Mesenteric fat pad (tissue), 1 donor: ENCODE data around the gene CCDC187. TPM values are rescaled to one million over a fixed set of nuclear protein-coding genes. Genes with fewer than 3 reads are reported as not detected.

Experiments
- DNase-seq: peaks from one replicate; pipeline ENCODE4 v3.0.0-alpha.2; 2020; ENCODE audit warnings: low spot score
- total RNA-seq: library from RNA; stranded (reverse); fragmentation: NEBNext Ultra II Directional; extraction: Animal tissue kit (Norgen Biotek cat#: 25700); gene quantifications from one replicate; pipeline ENCODE4 v1.2.1, GENCODE V29; 2021
- donor health status: DM: yes; HTN: yes; CAD: no.

The CCDC187 gene
- total RNA-seq, 1 donor from 2014 or later: not detected

DNA sequence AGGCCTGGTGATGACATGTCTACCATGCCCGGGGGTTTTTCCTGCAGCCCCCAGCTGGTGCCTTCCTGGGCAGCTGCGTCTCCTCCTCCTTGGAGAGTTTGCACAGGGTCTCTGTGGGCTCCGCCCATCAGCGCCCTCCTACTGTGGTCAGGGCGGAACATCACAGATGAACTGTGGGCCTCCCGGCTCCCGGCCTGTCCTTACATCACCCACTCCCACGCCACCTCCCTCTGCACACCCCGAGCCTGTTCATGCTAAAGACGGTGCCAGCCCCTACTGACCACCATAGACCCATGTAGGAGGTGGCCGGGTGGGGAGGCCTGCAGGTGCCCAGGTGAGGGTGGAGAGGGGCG lies 36.0 kb upstream of the CCDC187 start:
- DNase-seq: no peak

DNA sequence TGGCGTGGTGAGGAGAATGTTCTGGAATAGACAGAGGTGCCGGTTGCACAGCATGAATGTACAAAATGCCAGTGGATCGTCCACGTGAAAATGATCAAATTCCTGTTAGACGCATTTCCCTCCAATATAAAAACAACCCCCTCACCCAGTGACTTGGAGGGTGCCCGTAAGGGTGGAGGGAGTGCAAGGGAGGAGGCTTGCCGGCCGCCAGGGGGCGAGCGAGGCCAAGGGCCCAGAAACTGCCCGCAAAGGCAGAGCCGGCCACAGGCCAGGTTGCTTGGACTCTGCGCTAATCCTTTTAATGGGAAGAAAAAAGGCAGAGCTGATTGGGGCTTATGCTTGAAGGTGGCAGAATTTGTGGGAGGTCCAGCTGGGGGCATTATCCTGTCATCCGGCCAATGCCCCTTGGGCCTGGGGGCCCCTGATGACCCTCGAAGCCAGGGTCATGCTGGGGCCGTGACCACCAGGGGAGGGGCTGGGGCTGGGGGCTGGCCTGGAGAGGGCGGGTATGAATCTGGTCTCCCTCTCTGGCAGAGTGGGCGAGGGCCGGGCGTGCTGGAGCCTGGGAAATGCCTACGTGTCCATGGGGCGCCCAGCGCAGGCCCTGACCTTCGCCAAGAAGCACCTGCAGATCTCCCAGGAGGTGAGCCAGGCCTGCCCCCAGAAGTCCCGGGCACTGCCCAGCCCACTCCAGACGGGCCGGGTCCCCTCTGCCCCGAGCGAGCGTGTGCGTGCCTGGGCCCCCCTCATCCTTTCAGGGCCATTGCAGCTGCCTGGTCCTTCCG lies 35.5 kb upstream of the CCDC187 start:
- DNase-seq: no peak

DNA sequence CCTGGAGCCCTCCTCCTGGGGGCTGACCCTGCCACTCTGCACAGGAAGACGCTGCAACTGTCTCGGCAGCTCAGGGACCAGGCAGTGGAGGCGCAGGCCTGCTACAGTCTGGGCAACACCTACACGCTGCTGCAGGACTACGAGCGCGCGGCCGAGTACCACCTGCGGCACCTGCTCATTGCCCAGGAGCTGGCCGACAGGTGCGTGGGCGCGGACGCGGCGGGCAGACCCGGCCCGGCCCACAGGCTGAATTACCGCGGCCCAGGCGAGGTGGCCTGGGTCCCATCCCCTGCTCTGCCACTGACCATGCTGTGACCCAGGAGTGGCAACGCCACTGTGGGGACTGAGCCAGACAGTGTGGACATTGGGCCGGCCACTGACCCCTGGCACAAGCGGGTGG lies 34.6 kb upstream of the CCDC187 start:
- no peak for DNase-seq

DNA sequence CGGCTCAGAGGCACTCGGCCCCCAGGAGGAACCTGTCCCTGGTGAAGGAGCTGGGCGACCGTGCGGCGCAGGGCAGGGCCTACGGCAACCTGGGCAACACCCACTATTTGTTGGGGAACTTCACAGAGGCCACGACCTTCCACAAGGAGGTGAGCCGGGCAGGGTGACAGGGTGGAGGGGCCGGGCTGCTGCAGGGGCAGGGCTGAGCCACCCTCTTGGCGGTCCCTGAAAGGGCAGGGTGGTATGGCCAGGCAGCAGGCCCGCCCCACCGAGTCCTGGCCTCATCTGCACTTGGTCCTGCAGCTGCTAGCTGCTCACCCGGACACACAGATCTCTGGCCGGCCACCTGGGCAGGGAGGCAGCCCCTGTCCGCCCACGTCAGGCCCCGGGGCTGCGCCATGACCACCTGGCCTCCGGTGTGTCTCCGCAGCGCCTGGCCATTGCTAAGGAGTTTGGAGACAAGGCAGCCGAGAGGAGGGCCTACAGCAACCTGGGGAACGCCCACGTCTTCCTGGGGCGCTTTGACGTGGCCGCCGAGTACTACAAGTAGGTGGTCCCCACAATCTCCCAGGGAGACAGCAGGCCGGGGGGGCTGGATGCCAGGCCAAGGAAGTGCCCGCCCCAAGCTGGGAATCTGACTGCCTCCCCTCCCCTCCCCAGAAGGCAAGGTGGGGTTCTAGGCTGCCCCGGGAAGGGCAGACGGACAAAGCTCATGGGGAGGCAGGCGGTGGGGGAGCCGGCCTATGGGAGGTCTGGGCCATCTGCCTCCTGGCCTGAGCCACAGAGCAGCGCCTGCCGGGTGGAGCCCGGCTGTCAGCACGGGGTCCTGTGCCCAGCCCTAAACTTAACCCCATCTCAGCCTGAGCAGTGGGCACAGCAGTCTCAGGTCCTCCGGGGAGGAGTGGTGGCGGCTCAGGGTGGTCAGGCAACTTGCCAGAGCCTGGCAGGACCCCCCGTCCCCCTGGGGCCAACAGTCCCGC lies 33.8 kb upstream of the CCDC187 start:
- no peak for DNase-seq

DNA sequence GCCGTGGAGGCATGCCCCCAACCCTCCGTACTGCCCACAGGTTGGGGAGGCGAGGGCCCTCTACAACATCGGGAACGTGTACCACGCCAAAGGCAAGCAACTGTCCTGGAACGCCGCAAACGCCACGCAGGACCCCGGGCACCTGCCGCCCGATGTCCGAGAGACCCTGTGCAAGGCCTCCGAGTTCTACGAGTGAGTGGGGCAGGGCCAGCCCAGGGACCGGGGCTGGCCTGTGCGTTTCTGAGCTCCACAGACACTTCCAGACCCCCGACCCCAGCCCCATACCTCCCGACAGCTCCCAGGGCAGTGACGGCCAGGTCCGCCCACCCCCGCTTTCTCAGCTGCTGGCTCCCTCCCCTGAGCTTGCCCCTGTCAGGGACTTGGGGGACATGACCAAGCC lies 33.0 kb upstream of the CCDC187 start:
- DNase-seq: no peak

DNA sequence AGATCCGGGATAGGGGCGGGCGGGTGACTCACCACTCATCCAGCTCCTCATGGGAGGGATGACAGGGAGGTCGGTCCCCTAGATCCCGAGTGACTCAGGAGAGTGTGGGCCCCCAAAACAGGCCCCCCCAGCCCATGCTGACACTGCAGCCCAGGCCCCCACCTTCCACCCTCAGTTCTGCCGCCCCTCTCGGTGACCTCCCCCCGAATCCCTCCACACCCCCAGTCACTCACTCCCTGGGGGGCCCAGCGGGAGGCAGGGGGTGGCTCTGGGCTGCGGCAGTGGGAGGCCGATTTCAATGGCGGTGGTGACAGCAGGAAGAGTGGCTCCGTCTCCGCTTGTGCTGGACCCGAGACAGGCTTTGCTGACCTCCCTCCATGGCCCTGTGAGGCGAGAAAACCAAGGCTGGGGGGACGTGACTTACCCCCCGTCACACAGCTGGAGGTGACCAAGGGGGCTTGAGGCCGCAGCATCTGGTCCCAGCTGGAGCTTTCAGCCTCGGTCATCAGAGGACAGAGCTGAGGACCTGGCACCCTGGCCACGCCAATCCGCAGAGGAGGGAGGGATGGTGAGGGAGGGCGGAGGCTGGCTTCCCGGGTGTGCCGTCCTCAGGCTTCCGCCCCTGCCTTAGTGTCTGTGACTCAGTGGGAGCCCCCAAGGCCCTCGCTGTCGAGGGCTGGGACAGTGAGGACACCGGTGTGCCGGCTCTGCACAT lies 32.4 kb upstream of the CCDC187 start:
- no peak for DNase-seq

DNA sequence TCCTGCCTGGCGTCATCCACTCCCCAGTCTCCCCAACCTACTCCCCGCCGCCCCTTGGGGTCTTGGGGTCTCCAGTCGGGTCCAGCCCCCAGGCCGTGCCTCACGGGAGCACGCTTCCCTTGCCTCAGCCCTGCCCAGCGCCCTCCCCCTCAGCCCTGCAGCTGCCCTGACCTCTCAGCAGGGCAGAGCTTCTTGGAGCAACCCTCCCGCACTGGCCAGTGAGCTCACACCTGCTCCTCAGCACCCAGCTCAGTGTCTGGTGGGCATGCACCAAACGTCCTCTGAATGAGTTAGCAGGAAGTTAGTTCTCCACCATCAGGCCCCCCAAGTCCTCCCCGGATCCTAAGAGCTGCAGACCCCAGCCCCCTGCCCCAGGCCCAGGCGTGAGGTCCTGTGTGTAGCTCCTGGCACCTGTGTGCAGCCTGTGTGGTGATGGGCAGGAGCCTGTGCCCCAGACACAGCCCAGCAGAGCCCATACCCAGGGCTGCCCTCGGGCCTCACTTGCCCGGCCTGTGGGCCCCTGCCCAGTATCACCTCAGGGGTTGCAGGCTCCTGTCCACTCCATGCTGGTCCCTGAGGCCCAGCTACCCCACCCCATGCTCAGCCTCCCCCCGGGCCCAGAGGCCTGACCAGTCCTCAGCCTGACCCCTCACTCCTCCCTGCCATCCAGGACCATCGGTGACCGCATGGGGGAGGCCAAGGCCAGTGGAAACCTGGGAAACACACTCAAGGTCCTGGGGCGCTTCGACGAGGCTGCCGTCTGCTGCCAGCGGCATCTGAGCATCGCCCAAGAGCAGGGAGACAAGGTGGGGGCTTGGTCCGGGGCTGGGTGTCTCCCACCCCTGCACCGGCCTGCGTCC lies 31.6 kb upstream of the CCDC187 start:
- no peak for DNase-seq

DNA sequence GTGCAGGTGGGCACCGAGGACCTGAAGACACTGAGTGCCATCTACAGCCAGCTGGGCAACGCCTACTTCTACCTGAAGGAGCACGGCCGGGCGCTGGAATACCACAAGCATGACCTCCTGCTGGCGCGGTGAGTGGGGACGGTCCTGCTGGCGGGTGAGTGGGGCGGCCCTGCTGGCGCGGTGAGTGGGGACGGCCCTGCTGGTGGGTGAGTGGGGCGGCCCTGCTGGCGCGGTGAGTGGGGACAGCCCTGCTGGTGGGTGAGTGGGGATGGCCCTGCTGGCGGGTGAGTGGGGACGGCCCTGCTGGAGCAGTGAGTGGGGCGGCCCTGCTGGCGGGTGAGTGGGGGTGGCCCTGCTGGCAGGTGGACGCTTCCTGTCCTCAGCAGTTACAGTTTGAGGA lies 30.6 kb upstream of the CCDC187 start:
- DNase-seq: no peak

DNA sequence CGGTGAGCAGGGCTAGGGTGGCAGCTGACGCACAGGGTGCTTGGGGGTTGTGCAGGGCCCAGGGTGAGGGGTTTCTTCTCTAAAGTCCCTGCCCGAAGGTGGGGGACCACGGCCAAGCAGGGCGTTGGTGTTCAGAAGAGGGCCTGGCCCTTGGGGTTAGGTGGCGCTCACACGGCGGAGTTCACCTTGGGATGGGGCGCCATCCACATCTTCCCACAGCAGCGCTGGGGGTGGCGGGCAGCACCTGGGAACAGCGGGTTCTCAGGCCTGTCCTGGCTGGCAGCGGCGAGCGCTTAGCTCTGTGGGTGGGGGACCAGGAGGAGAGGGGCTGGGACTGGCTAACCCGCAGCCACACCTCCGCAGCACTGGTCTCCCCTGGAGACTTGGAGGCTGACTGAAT lies 29.6 kb upstream of the CCDC187 start:
- DNase-seq: no peak

DNA sequence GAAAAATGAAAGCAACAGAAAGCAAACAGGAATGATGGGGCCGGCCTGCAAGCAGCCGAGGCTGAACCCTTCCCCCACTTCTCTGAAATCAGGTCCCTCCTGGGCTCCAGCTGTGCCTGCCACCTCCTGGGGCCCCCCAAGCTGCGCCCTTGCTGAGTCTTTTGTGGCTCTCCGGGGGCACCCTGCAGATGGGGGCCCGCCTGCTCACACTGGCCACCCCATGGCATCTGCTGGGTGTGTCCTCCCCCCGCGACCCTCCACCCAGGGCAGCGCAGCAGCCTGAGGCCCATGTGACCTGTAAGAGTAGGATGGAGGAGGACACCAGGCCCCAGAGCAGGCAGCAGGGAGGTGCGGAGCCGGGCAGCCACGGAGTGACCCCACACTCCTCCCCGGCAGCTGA lies 29.2 kb upstream of the CCDC187 start:
- no peak for DNase-seq

DNA sequence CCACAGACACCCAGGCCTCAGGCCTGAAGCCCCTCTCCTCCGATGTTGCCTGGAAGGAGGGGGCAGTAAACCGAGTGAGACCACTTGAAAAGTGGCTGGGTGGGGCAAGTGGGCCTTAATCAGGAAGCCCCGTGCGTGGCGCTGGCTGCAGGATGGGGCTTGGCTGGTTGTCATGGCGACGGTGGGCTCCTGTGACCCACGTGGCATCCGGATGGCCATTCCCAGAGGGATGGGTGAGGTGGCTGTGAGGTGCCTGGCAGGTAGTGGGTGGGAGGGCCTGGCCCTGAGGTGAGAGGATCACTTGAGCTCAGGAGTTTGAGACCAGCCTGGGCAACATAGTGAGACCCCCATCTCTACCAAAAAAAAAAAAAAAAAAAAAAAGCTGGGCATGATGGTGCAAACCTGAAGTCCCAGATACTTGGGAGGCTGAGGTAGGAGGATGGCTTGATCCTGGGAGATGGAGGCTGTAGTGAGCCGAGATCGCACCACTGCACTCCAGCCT lies 28.6 kb upstream of the CCDC187 start:
- no peak for DNase-seq

DNA sequence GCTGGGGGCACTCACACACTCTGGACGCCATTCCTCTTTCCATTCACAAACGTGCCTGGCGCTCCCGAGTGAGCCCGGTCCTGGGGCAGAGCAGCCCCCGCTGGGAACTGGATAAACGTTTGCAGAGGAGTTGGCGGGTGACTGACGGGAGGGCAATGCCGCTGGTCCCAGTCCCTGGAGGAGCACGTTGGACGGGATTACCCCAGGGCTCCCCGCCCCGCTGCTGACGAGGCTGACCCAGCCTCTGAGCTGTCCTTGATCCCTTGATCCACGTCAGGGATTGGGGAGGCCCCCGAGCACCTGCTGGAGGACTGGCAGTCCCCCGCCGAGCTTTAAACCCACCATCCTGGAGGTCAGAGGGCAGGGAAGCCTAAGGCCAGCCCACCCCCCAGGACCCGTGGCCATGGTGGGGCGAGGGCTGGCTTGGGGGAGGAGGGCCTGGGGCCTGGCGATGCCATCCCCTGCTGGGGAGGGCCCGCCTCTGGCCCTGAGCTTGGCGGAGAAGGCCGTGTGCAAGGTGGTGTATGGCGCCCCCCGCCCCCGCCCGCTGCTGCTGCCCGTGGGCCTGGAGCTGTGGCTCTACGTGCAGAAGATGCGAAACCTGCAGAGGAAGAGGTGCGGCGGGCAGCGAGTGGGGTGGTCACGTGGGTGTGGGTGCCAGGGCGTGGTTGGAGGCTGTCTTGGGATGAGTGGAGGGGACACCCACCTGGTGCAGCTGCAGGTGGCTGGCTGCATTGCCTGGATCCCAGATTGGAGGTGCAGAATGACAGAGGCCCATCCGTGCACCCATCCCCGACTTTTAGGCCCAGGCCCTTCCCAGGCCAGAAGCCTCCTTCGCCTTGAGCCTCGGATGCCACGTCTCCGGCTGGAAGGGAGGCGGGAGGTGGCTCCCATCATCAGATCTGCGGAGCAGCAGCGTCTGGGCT lies 27.9 kb upstream of the CCDC187 start:
- DNase-seq: no peak

DNA sequence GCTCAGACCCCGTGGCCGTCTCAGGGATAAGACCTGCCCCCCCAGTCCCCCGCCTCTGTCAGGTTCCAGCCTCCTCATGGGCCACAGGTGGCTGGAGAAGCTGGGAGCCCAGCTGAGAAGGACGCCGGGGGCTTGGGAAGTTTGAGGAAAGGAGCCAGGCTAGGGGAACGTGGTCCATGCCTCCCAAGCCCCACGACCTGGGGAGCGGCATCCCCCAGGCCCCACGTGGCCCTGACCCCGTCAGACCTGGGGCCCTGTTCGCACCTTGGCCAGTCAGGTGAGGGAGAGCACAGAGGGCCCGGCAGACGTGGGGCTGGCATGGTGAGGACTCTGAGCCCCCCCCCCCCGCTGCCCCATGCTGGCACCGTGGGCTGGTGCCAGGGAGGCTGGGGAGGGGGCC lies 27.1 kb upstream of the CCDC187 start:
- DNase-seq: no peak

DNA sequence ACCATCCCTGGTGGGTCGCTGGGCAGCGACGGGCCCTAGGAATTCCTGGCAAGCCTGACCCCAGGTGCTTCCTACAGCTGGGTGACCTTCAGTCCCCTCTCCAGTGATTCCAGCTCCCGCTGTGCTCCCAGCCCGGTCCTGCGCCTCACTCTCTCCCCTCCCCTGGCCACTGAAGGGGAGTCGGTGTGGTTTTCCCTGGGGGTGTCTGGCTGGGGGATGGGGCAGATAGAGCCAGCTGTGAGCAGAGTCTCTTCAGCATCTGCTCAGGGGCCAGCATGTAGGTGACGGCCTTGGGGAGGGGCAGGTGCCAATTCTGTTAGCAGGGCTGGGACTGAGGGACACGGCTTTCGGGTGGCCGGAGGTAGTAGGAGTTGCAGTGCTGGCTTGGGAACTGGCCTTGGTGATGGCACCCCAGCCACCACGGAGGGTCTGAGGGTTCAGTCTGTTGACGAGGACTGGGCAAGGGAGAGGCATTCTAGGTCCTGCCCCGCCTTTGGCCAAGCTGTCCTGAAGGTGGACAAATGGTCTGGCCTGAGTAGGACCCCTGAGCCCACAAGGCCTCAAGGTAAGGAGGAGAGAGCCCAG lies 26.6 kb upstream of the CCDC187 start:
- no peak for DNase-seq

DNA sequence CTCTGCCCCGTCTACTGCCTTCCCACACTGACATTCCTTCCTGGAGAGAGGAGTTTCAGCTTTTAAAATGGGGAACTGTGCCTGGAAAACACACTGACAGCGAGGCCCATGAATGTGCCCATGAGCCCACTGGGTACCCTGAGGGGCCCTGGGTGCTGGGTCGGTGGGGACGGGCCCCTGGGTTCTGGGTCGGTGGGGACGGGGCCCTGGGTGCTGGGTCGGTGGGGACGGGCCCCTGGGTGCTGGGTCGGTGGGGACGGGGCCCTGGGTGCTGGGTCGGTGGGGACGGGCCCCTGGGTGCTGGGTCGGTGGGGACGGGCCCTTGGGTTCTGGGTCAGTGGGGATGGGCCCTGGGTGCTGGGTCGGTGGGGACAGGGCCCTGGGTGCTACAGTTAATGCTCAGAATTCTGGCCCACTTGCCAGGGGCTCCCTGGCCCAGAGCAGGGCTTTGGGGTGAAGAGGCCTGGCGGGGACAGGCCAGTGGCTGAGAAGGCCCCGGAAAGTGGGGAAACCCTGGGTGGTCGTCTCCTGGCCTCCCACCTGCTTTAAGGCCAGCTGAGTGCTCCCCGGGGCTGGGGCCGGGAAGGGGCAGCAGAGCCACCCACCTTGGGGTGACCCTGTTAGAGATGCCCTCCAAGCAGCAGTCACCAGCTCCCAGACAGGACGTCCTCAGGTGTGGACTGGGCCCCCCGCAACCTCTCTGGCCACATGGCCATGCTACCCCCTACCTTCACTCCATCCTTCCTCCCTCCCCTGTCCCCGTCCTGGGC lies 25.9 kb upstream of the CCDC187 start:
- no peak for DNase-seq

DNA sequence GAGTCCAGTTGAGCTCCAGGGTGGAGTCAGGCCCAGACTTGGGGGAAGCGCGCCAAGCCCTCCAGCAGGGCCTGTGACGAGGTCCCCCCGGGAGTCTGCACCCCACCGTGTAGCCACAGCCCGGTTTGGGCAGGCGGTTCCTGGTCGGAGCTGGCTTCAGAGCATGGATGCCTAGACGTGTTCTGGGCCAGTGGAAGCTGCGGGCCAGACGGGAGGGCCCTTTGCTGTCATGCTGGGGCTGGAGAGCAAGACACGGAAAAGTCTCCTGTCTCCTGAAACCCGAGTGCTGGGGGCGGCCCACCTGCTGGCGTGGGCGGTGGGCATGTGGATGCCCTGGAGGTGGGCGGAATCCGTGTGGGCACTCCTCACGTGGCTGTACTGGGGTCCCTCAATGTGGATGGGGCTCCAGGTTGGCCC lies 25.3 kb upstream of the CCDC187 start:
- DNase-seq: no peak

DNA sequence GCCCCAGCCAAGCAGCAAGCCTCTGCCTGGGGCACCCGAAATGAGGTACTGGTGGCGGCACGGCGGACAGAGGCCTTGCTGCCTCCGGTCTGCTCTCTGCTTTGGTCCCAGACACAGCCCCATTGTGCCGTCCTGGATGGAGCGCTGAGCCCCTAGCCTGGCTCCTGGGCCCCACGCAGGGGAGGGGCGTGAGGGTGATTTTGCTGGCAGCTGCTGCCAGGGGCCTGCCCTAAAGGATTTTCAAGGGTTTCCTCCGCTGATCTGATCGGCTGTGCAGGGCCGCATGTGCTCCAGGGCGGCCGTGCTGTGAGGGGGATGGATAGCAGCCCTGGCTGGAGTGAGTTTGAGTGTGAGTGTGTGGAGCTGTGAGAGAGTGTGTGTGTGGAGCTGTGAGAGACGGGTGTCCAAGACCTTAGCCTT lies 24.7 kb upstream of the CCDC187 start:
- DNase-seq: no peak

DNA sequence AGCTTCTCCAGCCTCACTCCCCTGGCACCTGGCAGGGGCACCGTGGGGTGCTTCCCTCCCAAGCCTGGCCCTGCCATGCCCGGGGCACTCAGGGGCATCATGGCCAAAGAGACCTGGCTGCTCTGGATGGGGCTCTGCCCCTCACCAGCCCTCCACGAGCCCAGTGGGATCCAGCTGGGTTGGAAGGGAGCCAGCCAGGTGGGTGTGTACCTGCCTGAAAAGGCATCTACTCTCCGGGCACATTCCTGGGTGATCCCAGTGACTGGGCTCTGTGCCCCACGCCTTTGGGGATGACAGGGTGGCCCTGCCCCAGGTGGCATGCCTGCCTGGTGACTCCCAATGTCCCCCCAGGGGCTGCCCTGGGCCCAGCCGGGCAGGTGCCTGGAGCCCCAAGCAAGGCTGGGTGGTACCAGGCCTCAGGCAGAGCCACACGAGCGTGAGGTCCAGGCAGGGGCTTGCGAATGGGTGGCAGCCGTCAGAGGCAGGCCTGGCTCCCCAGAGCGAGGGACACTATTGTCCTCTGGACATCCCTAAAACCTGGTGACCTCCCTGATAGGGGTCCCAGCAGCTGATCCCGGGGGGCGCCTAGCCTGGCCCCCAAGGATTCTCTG lies 24.2 kb upstream of the CCDC187 start:
- DNase-seq: no peak
